ENCODE measurements around the gene AGMAT. TPM values are rescaled to one million over a fixed set of nuclear protein-coding genes. Genes with fewer than 3 reads are reported as not detected.

AGMAT gene
- polyA plus RNA-seq, 4 donors: 18.9 to 66.5 (median 27.2) TPM

GRCh38 chr1:15542388-15543250 lies 42.2 kb downstream of the AGMAT start:
- peaks cover 6 to 57% (median 22%) of the 10 kb centered on the region in 3 donors for H3K36me3 ChIP-seq (ENCODE audit: control insufficient read depth in 3 of 3, insufficient read depth in 2 of 3, low read depth in 1 of 3, low read length in 3 of 3)
- no peaks in the 10 kb centered on the region for H3K9me3 ChIP-seq (ENCODE audit: control insufficient read depth in 2 of 2, insufficient read depth in 1 of 2, low read depth in 1 of 2, low read length in 1 of 2)
- WGBS, 3 donors: 84 to 97% (median 89%) methylated on average over 7 of the region's 7 CpGs
- FAIRE-seq (no peak), DNase-seq (no peak)
- no peaks in the 10 kb centered on the region for H3K4me1 ChIP-seq (ENCODE audit: control insufficient read depth in 3 of 3, insufficient read depth in 2 of 3, low read depth in 1 of 3, low read length in 2 of 3)
- no peak overlapping the region for H3K27ac ChIP-seq (ENCODE audit: low read depth in 1 of 3, low read length in 2 of 3)
- H3K27me3 ChIP-seq (ENCODE audit: control insufficient read depth in 3 of 3, insufficient read depth in 3 of 3, low read length in 3 of 3): no peaks in the 10 kb centered on the region
- H3K4me3 ChIP-seq (ENCODE audit: low read depth in 1 of 3, low read length in 3 of 3): no peak overlapping the region

DNA sequence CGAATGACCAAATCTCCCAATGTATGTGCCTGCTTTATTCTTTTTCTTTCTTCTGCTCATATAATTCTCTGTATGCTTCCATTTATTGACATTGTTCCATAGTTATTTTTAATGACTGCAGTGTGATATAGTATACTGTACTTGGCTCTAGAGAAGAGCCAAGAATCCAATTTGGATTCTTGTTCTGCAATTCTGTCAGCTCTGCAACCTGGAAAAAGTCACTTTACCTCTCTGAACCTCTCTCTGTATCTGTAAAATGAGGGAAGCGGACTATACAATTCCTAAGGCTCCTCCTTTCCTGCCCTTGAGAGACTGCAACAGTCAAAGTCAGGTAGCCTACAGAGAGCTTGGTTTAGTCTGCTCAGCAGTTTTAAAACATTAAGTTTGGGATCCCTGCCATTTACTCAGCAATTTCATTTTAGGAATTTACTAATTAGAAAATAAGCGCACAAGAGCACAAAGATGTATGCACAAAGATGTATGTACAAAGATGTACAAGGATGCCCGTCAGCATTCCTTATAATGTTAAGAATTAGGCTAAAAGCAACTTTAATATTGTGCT lies 43.5 kb downstream of the AGMAT start:
- peaks cover 11 to 55% (median 23%) of the 10 kb centered on the region in 3 donors for H3K36me3 ChIP-seq (ENCODE audit: control insufficient read depth in 3 of 3, insufficient read depth in 2 of 3, low read depth in 1 of 3, low read length in 3 of 3)
- no peaks in the 10 kb centered on the region for H3K4me1 ChIP-seq (ENCODE audit: control insufficient read depth in 3 of 3, insufficient read depth in 2 of 3, low read depth in 1 of 3, low read length in 2 of 3)
- FAIRE-seq (no peak), DNase-seq (no peak)
- H3K27me3 ChIP-seq (ENCODE audit: control insufficient read depth in 3 of 3, insufficient read depth in 3 of 3, low read length in 3 of 3): no peaks in the 10 kb centered on the region
- no peak overlapping the region for H3K4me3 ChIP-seq (ENCODE audit: low read depth in 1 of 3, low read length in 3 of 3)
- H3K27ac ChIP-seq (ENCODE audit: low read depth in 1 of 3, low read length in 2 of 3): no peak overlapping the region
- WGBS, 3 donors: 73 to 95% (median 83%) methylated on average over 4 of the region's 4 CpGs
- no peaks in the 10 kb centered on the region for H3K9me3 ChIP-seq (ENCODE audit: control insufficient read depth in 2 of 2, insufficient read depth in 1 of 2, low read depth in 1 of 2, low read length in 1 of 2)

DNA sequence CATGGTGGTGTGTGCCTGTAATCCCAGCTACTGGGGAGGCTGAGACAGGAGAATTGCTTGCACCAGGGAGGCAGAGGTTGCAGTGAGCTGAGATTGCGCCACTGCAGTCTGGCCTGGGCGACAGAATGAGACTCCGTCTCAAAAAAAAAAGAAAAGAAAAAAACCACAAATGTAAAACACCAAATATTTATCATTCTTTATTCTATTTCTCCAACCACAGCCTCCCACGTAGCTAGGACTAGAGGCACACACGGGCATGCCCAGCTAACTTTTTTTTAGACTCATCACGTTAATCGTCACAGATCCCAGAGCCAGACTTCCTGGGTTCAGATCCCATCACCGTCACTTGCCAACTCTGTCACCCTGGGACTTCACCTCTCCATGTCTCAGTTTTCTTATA lies 44.7 kb downstream of the AGMAT start:
- Histone ChIP-seq H3K4me3 (ENCODE audit: low read depth in 1 of 3, low read length in 3 of 3) (no peak overlapping the region), H3K4me1 (ENCODE audit: control insufficient read depth in 3 of 3, insufficient read depth in 2 of 3, low read depth in 1 of 3, low read length in 2 of 3) (no peaks in the 10 kb centered on the region), H3K36me3 (ENCODE audit: control insufficient read depth in 3 of 3, insufficient read depth in 2 of 3, low read depth in 1 of 3, low read length in 3 of 3) (peaks cover 8 to 57% (median 20%) of the 10 kb centered on the region in 3 donors), H3K9me3 (ENCODE audit: control insufficient read depth in 2 of 2, insufficient read depth in 1 of 2, low read depth in 1 of 2, low read length in 1 of 2) (no peaks in the 10 kb centered on the region), H3K27ac (ENCODE audit: low read depth in 1 of 3, low read length in 2 of 3) (no peak overlapping the region), H3K27me3 (ENCODE audit: control insufficient read depth in 3 of 3, insufficient read depth in 3 of 3, low read length in 3 of 3) (no peaks in the 10 kb centered on the region)
- FAIRE-seq (no peak), DNase-seq (no peak)
- WGBS, 3 donors: 89 to 95% (median 90%) methylated on average over 8 of the region's 8 CpGs

- Histone ChIP-seq H3K4me3 (ENCODE audit: low read depth in 1 of 3, low read length in 3 of 3) (no peak overlapping the region), H3K4me1 (ENCODE audit: control insufficient read depth in 3 of 3, insufficient read depth in 2 of 3, low read depth in 1 of 3, low read length in 2 of 3) (no peaks in the 10 kb centered on the region), H3K27ac (ENCODE audit: low read depth in 1 of 3, low read length in 2 of 3) (no peak overlapping the region), H3K36me3 (ENCODE audit: control insufficient read depth in 3 of 3, insufficient read depth in 2 of 3, low read depth in 1 of 3, low read length in 3 of 3) (peaks cover 8 to 58% (median 18%) of the 10 kb centered on the region in 3 donors), H3K9me3 (ENCODE audit: control insufficient read depth in 2 of 2, insufficient read depth in 1 of 2, low read depth in 1 of 2, low read length in 1 of 2) (no peaks in the 10 kb centered on the region), H3K27me3 (ENCODE audit: control insufficient read depth in 3 of 3, insufficient read depth in 3 of 3, low read length in 3 of 3) (no peaks in the 10 kb centered on the region)
- 82 to 89% (median 87%) methylated on average over 6 of the region's 6 CpGs for WGBS, 3 donors
- DNase-seq: no peak
- no peak for FAIRE-seq
Measured at GRCh38 chr1:15538771-15539170, 46.1 kb downstream of the AGMAT start.

DNA sequence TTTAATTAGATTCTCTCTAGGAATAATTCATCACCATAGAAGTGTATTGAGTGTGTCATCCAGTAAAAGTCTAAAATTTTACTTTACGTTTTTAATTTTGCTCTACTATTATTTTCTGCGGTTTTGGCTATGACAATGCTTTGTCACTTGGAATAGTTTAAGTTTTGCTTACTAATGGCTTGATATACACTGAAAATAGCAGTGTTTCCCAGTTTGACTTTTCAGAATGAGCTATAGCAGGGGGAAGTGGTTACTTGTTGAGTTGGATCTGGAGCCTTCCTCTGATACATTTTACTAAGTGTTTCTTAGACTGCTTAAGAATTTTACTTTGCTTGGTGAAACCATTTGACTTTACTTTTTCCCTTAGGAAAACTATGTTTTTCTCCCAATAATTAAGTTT lies 53.2 kb downstream of the AGMAT start:
- DNase-seq (no peak), FAIRE-seq (no peak)
- Histone ChIP-seq H3K9me3 (ENCODE audit: control insufficient read depth in 2 of 2, insufficient read depth in 1 of 2, low read depth in 1 of 2, low read length in 1 of 2) (no peaks in the 10 kb centered on the region), H3K27me3 (ENCODE audit: control insufficient read depth in 3 of 3, insufficient read depth in 3 of 3, low read length in 3 of 3) (no peaks in the 10 kb centered on the region), H3K4me1 (ENCODE audit: control insufficient read depth in 3 of 3, insufficient read depth in 2 of 3, low read depth in 1 of 3, low read length in 2 of 3) (peaks cover 0 to 5% (median 0%) of the 10 kb centered on the region in 3 donors), H3K4me3 (ENCODE audit: low read depth in 1 of 3, low read length in 3 of 3) (no peak overlapping the region), H3K36me3 (ENCODE audit: control insufficient read depth in 3 of 3, insufficient read depth in 2 of 3, low read depth in 1 of 3, low read length in 3 of 3) (peaks cover 2 to 23% (median 3%) of the 10 kb centered on the region in 3 donors), H3K27ac (ENCODE audit: low read depth in 1 of 3, low read length in 2 of 3) (no peak overlapping the region)
- 64 to 86% (median 82%) methylated on average over 2 of the region's 2 CpGs for WGBS, 3 donors

DNA sequence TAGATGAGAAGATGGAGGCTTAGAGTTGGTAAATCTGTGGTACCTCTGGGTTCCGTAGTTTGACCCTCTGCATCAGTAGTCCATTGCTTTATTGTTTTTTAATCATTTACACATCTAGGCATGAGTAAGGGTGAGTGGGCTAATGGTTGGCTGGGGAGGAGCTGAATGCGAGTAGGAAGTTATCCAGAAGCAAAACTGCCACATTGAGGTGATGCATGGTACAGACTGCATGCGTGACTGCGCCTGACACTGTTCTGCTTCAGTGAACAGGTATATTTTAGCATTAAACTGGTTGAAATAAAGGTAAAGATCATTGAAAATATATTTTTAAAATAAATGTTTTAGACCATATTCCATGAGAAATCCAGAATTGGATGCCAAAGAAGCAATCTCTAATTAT lies 53.8 kb downstream of the AGMAT start:
- Histone ChIP-seq H3K27ac (ENCODE audit: low read depth in 1 of 3, low read length in 2 of 3) (no peak overlapping the region), H3K27me3 (ENCODE audit: control insufficient read depth in 3 of 3, insufficient read depth in 3 of 3, low read length in 3 of 3) (no peaks in the 10 kb centered on the region), H3K36me3 (ENCODE audit: control insufficient read depth in 3 of 3, insufficient read depth in 2 of 3, low read depth in 1 of 3, low read length in 3 of 3) (peaks cover 0 to 18% (median 2%) of the 10 kb centered on the region in 3 donors), H3K4me3 (ENCODE audit: low read depth in 1 of 3, low read length in 3 of 3) (no peak overlapping the region), H3K9me3 (ENCODE audit: control insufficient read depth in 2 of 2, insufficient read depth in 1 of 2, low read depth in 1 of 2, low read length in 1 of 2) (no peaks in the 10 kb centered on the region), H3K4me1 (ENCODE audit: control insufficient read depth in 3 of 3, insufficient read depth in 2 of 3, low read depth in 1 of 3, low read length in 2 of 3) (peaks cover 0 to 5% (median 3%) of the 10 kb centered on the region in 3 donors)
- WGBS, 3 donors: 94 to 97% (median 96%) methylated on average over 4 of the region's 4 CpGs
- FAIRE-seq (no peak), DNase-seq (no peak)

DNA sequence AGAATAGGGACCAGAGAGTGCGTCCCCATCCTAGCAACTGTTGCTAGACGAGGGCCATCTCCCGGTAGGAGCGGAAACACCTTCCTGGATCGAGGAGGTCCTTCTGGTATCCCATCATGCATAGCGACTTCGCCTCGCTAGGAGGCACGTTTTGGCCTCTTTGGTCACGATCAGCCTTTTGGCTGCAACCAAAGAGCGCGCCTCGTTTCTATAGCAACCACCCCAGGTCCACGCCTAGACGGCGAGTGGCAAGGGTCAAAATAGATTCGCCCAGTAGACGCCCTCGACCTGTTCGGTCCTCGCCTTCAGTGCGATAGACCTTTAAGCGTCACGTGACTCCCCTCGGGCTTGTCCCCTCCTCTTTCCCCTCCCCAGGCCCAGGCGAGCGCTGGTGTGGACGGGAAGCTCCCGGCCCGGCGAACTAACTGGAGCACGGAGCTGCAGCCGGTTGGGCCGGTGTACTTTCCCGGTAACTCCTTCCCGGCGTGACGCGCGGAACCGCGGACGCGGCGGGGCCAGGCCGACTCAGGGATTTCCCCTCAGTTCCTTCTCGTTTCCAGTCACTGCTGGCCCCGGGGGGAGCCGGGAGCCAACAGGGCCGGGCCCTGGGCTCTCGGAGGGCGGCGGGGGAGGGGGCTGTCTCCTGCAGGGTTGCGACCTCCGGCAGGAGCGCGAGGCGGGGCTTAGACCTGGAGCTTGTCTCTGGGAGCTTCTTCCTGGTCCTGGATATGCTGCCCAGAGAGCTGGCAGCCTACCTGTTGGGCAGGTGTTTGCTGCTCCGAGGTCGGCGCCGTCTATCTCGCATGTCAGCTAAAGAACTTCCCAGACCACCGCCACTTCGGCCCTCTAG lies 58.1 kb downstream of the AGMAT start, which contains the start of gene DNAJC16:
Gene DNAJC16, plus strand, starts transcription at position 359 of the 850 bp plus-strand sequence. CDS start 2,258 bp downstream, outside the sequence.
- Histone ChIP-seq H3K9me3 (ENCODE audit: control insufficient read depth in 2 of 2, insufficient read depth in 1 of 2, low read depth in 1 of 2, low read length in 1 of 2) (no peaks in the 10 kb centered on the region), H3K4me1 (ENCODE audit: control insufficient read depth in 3 of 3, insufficient read depth in 2 of 3, low read depth in 1 of 3, low read length in 2 of 3) (peaks cover 3 to 22% (median 5%) of the 10 kb centered on the region in 3 donors), H3K36me3 (ENCODE audit: control insufficient read depth in 3 of 3, insufficient read depth in 2 of 3, low read depth in 1 of 3, low read length in 3 of 3) (peaks cover 0 to 6% (median 0%) of the 10 kb centered on the region in 3 donors), H3K4me3 (ENCODE audit: low read depth in 1 of 3, low read length in 3 of 3) (peak within 1 kb of the TSS; percentile 43 to 82 (median 69)), H3K27ac (ENCODE audit: low read depth in 1 of 3, low read length in 2 of 3) (peak within 1 kb of the TSS; percentile 88 to 100 (median 90)), H3K27me3 (ENCODE audit: control insufficient read depth in 3 of 3, insufficient read depth in 3 of 3, low read length in 3 of 3) (no peaks in the 10 kb centered on the region)
- DNase-seq (peak; percentile 100), FAIRE-seq (peak; percentile 23)
- 0 to 1% (median 0%) methylated on average over 58 to 65 of the region's 65 CpGs for WGBS, 3 donors

DNA sequence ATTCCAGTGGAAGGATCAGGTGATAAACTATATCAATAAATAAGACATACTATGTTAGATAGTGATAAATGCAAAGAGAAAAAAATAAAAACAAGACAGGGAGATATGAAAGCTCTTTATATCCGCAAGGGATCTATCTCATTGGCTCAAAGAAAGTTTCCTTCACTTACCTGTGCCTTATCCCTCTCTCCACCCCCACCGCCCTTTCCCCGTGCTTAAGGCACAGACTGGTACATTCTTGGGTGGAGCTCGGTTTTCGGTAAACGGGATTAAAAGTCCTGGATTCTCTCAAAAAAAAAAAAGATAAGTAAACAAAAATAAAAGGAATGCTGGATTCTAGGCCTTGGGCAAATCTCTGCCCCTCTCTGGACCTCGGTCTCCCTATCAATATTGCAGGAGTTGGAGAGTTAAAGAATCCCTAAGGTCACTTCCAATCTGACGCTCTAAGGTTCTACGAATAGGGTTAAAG lies 58.8 kb downstream of the AGMAT start:
- WGBS, 3 donors: 7 to 11% (median 10%) methylated on average over 9 of the region's 9 CpGs
- no peak for DNase-seq
- Histone ChIP-seq H3K36me3 (ENCODE audit: control insufficient read depth in 3 of 3, insufficient read depth in 2 of 3, low read depth in 1 of 3, low read length in 3 of 3) (peaks cover 0 to 6% (median 0%) of the 10 kb centered on the region in 3 donors), H3K9me3 (ENCODE audit: control insufficient read depth in 2 of 2, insufficient read depth in 1 of 2, low read depth in 1 of 2, low read length in 1 of 2) (no peaks in the 10 kb centered on the region), H3K27me3 (ENCODE audit: control insufficient read depth in 3 of 3, insufficient read depth in 3 of 3, low read length in 3 of 3) (no peaks in the 10 kb centered on the region), H3K4me1 (ENCODE audit: control insufficient read depth in 3 of 3, insufficient read depth in 2 of 3, low read depth in 1 of 3, low read length in 2 of 3) (peaks cover 3 to 22% (median 5%) of the 10 kb centered on the region in 3 donors), H3K27ac (ENCODE audit: low read depth in 1 of 3, low read length in 2 of 3) (peak overlapping the region; percentile 86 to 100 (median 88)), H3K4me3 (ENCODE audit: low read depth in 1 of 3, low read length in 3 of 3) (peak overlapping the region in 2 of 3 donors; percentile 9 to 69)
- no peak for FAIRE-seq

All from small intestine (tissue), 7 donors.